ENCODE data around the gene GSG1L. TPM values are rescaled to one million over a fixed set of nuclear protein-coding genes. Genes with fewer than 3 reads are reported as not detected.

GSG1L gene
- total and polyA plus RNA-seq, 4 donors = not detected

DNA sequence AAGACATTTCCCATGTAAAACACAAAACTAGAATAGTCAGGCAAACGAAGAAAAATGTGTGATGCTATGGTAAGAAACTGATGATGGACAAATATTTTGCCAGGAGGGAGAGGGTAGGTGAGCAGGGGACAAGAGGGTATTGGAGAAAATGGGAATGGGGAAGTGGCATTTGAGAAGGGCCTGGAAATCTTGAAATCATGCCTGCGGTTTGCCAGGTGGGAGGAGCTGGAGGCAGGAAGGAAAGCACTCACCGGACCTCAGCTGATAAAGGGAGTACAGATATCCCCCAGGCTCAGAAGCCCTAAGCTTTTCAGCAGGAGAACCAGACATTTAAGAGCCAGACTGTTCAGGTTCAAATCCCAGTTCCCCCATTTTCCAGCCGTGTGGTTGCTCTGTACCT is 103.6 kb downstream of the GSG1L start (continued):
- TF ChIP-seq, protein P1, sequence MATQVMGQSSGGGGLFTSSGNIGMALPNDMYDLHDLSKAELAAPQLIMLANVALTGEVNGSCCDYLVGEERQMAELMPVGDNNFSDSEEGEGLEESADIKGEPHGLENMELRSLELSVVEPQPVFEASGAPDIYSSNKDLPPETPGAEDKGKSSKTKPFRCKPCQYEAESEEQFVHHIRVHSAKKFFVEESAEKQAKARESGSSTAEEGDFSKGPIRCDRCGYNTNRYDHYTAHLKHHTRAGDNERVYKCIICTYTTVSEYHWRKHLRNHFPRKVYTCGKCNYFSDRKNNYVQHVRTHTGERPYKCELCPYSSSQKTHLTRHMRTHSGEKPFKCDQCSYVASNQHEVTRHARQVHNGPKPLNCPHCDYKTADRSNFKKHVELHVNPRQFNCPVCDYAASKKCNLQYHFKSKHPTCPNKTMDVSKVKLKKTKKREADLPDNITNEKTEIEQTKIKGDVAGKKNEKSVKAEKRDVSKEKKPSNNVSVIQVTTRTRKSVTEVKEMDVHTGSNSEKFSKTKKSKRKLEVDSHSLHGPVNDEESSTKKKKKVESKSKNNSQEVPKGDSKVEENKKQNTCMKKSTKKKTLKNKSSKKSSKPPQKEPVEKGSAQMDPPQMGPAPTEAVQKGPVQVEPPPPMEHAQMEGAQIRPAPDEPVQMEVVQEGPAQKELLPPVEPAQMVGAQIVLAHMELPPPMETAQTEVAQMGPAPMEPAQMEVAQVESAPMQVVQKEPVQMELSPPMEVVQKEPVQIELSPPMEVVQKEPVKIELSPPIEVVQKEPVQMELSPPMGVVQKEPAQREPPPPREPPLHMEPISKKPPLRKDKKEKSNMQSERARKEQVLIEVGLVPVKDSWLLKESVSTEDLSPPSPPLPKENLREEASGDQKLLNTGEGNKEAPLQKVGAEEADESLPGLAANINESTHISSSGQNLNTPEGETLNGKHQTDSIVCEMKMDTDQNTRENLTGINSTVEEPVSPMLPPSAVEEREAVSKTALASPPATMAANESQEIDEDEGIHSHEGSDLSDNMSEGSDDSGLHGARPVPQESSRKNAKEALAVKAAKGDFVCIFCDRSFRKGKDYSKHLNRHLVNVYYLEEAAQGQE (IDR thresholded peaks at IDR 0.05) = no peak
- TF ChIP-seq SP1 (IDR thresholded peaks at IDR 0.05) = no peak

DNA sequence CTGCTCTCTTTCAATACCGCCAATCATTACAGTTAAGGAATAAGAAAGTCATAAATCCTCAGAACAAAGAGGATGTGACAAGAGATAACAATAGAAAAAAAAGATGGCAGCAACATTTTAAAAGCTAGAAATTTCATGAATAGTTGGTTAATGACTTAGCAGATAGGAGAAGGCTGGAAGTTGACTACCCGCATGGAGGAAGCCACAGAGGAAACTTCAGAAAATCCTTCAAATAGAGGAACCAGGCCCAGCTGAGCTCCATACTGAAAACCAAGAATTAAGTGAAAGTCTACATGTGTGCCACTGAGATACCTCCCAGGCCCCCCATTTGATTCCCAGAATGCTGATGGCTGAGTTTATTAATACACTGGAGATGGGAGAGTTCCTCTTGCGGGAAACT is 109.3 kb downstream of the GSG1L start:
- H3K4me1 ChIP-seq (ENCODE audit: control insufficient read depth in 4 of 4, insufficient read depth in 4 of 4, low read length in 3 of 4) = no peaks in the 10 kb centered on the region
- peaks cover 0 to 14% (median 5%) of the 10 kb centered on the region in 4 donors for H3K9me3 ChIP-seq (ENCODE audit: control insufficient read depth in 4 of 4, low read length in 3 of 4)
- H3K9ac ChIP-seq (ENCODE audit: low read depth in 1 of 2, low read length in 2 of 2) = no peak overlapping the region
- 61% methylated on average over 3 of the region's 3 CpGs for WGBS
- DNase-seq (ENCODE audit: low spot score) = no peak
- no peak overlapping the region for H3K27ac ChIP-seq (ENCODE audit: low read depth in 1 of 2, low read length in 2 of 2)
- H3K4me3 ChIP-seq (ENCODE audit: low read depth in 1 of 3, low read length in 3 of 3) = no peak overlapping the region
- peaks cover 0 to 2% (median 0%) of the 10 kb centered on the region in 4 donors for H3K27me3 ChIP-seq (ENCODE audit: control insufficient read depth in 4 of 4, insufficient read depth in 4 of 4, low read length in 3 of 4)
- H3K36me3 ChIP-seq (ENCODE audit: control insufficient read depth in 4 of 4, insufficient read depth in 3 of 4, low read depth in 1 of 4, low read length in 3 of 4) = no peaks in the 10 kb centered on the region
- TF ChIP-seq NR2F2 (IDR thresholded peaks at IDR 0.05) = no peak
- TF ChIP-seq FOXA1 (IDR thresholded peaks at IDR 0.05) = no peak
- TF ChIP-seq, protein P2, sequence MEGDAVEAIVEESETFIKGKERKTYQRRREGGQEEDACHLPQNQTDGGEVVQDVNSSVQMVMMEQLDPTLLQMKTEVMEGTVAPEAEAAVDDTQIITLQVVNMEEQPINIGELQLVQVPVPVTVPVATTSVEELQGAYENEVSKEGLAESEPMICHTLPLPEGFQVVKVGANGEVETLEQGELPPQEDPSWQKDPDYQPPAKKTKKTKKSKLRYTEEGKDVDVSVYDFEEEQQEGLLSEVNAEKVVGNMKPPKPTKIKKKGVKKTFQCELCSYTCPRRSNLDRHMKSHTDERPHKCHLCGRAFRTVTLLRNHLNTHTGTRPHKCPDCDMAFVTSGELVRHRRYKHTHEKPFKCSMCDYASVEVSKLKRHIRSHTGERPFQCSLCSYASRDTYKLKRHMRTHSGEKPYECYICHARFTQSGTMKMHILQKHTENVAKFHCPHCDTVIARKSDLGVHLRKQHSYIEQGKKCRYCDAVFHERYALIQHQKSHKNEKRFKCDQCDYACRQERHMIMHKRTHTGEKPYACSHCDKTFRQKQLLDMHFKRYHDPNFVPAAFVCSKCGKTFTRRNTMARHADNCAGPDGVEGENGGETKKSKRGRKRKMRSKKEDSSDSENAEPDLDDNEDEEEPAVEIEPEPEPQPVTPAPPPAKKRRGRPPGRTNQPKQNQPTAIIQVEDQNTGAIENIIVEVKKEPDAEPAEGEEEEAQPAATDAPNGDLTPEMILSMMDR (IDR thresholded peaks at IDR 0.05; ENCODE audit: low read depth, low read length, missing input control) = no peak
- TF ChIP-seq, protein P3, sequence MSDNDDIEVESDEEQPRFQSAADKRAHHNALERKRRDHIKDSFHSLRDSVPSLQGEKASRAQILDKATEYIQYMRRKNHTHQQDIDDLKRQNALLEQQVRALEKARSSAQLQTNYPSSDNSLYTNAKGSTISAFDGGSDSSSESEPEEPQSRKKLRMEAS (IDR thresholded peaks at IDR 0.05) = no peak
- no peak for TF ChIP-seq TAF1 (conservative IDR thresholded peaks at IDR 0.05)
- TF ChIP-seq YY1 (IDR thresholded peaks at IDR 0.05) = no peak
- TF ChIP-seq HNF4G (IDR thresholded peaks at IDR 0.05) = no peak
- no peak for TF ChIP-seq SP1 (IDR thresholded peaks at IDR 0.05)
- no peak for TF ChIP-seq JUND (IDR thresholded peaks at IDR 0.05)
- no peak for TF ChIP-seq RXRA (IDR thresholded peaks at IDR 0.05)
- TF ChIP-seq GABPA (IDR thresholded peaks at IDR 0.05 in 1 of 2, conservative IDR thresholded peaks at IDR 0.05 in 1 of 2) = no peak

DNA sequence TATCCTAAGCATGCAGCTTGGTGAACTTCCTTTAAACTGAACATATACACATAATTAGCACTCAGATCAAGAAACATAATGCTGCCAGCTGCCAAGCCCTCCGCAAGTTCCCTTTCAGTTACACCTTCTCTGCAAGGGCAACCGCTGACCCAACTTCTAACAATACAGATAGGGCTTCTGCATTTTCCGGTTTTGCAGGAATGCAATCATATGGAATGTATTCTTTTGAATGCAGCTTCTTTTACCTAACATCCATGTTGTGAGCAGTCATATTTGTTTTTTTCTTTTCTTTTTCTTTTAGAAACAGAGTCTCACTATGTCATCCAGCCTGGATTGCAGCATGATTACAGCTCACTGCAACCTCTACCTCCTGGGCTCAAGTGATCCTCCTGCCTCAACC is 110.7 kb downstream of the GSG1L start:
- TF ChIP-seq, protein P4, sequence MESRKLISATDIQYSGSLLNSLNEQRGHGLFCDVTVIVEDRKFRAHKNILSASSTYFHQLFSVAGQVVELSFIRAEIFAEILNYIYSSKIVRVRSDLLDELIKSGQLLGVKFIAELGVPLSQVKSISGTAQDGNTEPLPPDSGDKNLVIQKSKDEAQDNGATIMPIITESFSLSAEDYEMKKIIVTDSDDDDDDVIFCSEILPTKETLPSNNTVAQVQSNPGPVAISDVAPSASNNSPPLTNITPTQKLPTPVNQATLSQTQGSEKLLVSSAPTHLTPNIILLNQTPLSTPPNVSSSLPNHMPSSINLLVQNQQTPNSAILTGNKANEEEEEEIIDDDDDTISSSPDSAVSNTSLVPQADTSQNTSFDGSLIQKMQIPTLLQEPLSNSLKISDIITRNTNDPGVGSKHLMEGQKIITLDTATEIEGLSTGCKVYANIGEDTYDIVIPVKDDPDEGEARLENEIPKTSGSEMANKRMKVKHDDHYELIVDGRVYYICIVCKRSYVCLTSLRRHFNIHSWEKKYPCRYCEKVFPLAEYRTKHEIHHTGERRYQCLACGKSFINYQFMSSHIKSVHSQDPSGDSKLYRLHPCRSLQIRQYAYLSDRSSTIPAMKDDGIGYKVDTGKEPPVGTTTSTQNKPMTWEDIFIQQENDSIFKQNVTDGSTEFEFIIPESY (IDR thresholded peaks at IDR 0.05) = no peak
- 75% methylated on average over 3 of the region's 3 CpGs for WGBS
- DNase-seq (ENCODE audit: low spot score) = no peak

More for the DNA sequence above, 110.7 kb downstream of the GSG1L start:
- H3K9ac ChIP-seq (ENCODE audit: low read depth in 1 of 2, low read length in 2 of 2) = no peak overlapping the region
- no peak overlapping the region for H3K27ac ChIP-seq (ENCODE audit: low read depth in 1 of 2, low read length in 2 of 2)
- no peaks in the 10 kb centered on the region for H3K4me1 ChIP-seq (ENCODE audit: control insufficient read depth in 4 of 4, insufficient read depth in 4 of 4, low read length in 3 of 4)
- peaks cover 0 to 2% (median 0%) of the 10 kb centered on the region in 4 donors for H3K27me3 ChIP-seq (ENCODE audit: control insufficient read depth in 4 of 4, insufficient read depth in 4 of 4, low read length in 3 of 4)
- no peaks in the 10 kb centered on the region for H3K36me3 ChIP-seq (ENCODE audit: control insufficient read depth in 4 of 4, insufficient read depth in 3 of 4, low read depth in 1 of 4, low read length in 3 of 4)
- peaks cover 0 to 13% (median 5%) of the 10 kb centered on the region in 4 donors for H3K9me3 ChIP-seq (ENCODE audit: control insufficient read depth in 4 of 4, low read length in 3 of 4)
- no peak overlapping the region for H3K4me3 ChIP-seq (ENCODE audit: low read depth in 1 of 3, low read length in 3 of 3)
